ENCODE results near the gene CD59.

- TF ChIP-seq CTCF (IDR thresholded peaks at IDR 0.05; ENCODE audit: poor library complexity) (no peak), EZH2 (IDR thresholded peaks at IDR 0.05; ENCODE audit: borderline replicate concordance) (no peak)
Measured at GRCh38 chr11:33660962-33661361, 75.3 kb downstream of the CD59 start.
